ENCODE results near the gene KDM4B. TPM values are rescaled to one million over a fixed set of nuclear protein-coding genes. Genes with fewer than 3 reads are reported as not detected.
A peak's percentile ranks its signal among the peaks of the same experiment; 100 is the strongest.

The KDM4B gene
- total and polyA plus RNA-seq, 10 of the 15 experiments (the other 5 are each of a cell fraction or from before 2014, with no cell fraction given) = 0.47 to 49.6 (median 16.2) TPM

- H4K20me1 ChIP-seq (ENCODE audit: control insufficient read depth, insufficient read depth) = peaks cover 7% of the 10 kb centered on the region
- peak overlapping the region; percentile 95 for H3K4me3 ChIP-seq
- no peak overlapping the region for H2AFZ ChIP-seq (ENCODE audit: control insufficient read depth, low read depth, low read length)
- intact Hi-C loops (cut with micrococcal nuclease; ENCODE audit: unreplicated experiment) (loop anchor here (2.0 kb wide), 1 partner anchor 60 kb away; no protein-coding TSS in a partner anchor), in situ Hi-C loops (cut with MboI) (no loop called here)
- ChIA-PET CTCF (interaction anchor here (0.7 to 2.6 kb wide), 8 partner anchors 10 to 161 kb away, joined by 3 to 15 read pairs (median 4); partner anchors contain the start of gene PLIN3), SMC1A (ENCODE audit: uncharacterized antibody, unreplicated experiment) (interaction anchor here (0.9 to 1.0 kb wide), 2 partner anchors 9 to 61 kb away, joined by 3 to 4 read pairs; no protein-coding TSS in a partner anchor), RAD21 (ENCODE audit: unreplicated experiment) (interaction anchor here (0.6 to 2.1 kb wide), 5 partner anchors 59 to 964 kb away, joined by 4 to 7 read pairs (median 4); no protein-coding TSS in a partner anchor), POLR2A (interaction anchor here (0.6 kb wide), 1 partner anchor 117 kb away, joined by 4 read pairs; no protein-coding TSS in a partner anchor)
- FAIRE-seq = no peak
- H3K27me3 ChIP-seq (replicated peaks in 1 of 2; ENCODE audit: control insufficient read depth in 2 of 2, insufficient read depth in 2 of 2, low read length in 1 of 2) = no peaks in the 10 kb centered on the region
- BruUV-seq (replicated peaks) = no TSS peak
- peaks cover 12% of the 10 kb centered on the region for H3K4me1 ChIP-seq (ENCODE audit: control insufficient read depth, insufficient read depth, low read length)
- 39% methylated on average over 31 of the region's 31 CpGs for WGBS (ENCODE audit: insufficient coverage, insufficient replicate concordance, low lambda C conversion rate, missing lambda C conversion rate)
- peak overlapping the region; percentile 91 for H3K4me2 ChIP-seq (ENCODE audit: control insufficient read depth, insufficient read depth)
- H3K36me3 ChIP-seq (ENCODE audit: control insufficient read depth in 2 of 2, insufficient read depth in 2 of 2, low read length in 1 of 2) = peaks cover 0 to 2% of the 10 kb centered on the region in 2 experiments; a peak in 1 of 4 replicates
- peak overlapping the region; percentile 75 for H3K9ac ChIP-seq (ENCODE audit: control insufficient read depth, insufficient read depth, low read length)
- TF ChIP-seq POLR2A (IDR thresholded peaks at IDR 0.05; ENCODE audit: low read depth, low read length) (no peak), BHLHE40 (IDR thresholded peaks at IDR 0.05; ENCODE audit: borderline replicate concordance in 1 of 2, low read depth in 2 of 2, low read length in 1 of 2) (peak in 1 of 2 experiments; percentile 37; a peak in 2 of 4 replicates)
- no peak for DNase-seq (ENCODE audit: low read depth, low spot score)
- peak; percentile 0 for ATAC-seq
- peaks cover 55% of the 10 kb centered on the region for H3K79me2 ChIP-seq (ENCODE audit: control insufficient read depth, insufficient read depth, low read length)
- peak overlapping the region; percentile 28; the same call in 1 of the 2 replicates for H3K27ac ChIP-seq (ENCODE audit: control insufficient read depth, insufficient read depth)
- H3K9me3 ChIP-seq (replicated peaks; ENCODE audit: control insufficient read depth, insufficient read depth, low read length) = no peaks in the 10 kb centered on the region
Observed at GRCh38 chr19:4970558-4971423, 1.9 kb downstream of the KDM4B start.

GRCh38 chr19:4971424-4971793 is 2.5 kb downstream of the KDM4B start:
- Histone ChIP-seq H3K27ac (ENCODE audit: control insufficient read depth, insufficient read depth) (no peak overlapping the region), H4K20me1 (ENCODE audit: control insufficient read depth, insufficient read depth) (peaks cover 10% of the 10 kb centered on the region), H3K9me3 (replicated peaks; ENCODE audit: control insufficient read depth, insufficient read depth, low read length) (no peaks in the 10 kb centered on the region), H3K36me3 (ENCODE audit: control insufficient read depth in 2 of 2, insufficient read depth in 2 of 2, low read length in 1 of 2) (peaks cover 0 to 2% of the 10 kb centered on the region in 2 experiments; a peak in 1 of 4 replicates), H3K9ac (ENCODE audit: control insufficient read depth, insufficient read depth, low read length) (peak overlapping the region; percentile 75; the same call in 1 of the 2 replicates), H3K79me2 (ENCODE audit: control insufficient read depth, insufficient read depth, low read length) (peaks cover 58% of the 10 kb centered on the region), H3K4me3 (peak overlapping the region; percentile 95), H2AFZ (ENCODE audit: control insufficient read depth, low read depth, low read length) (no peak overlapping the region), H3K27me3 (replicated peaks in 1 of 2; ENCODE audit: control insufficient read depth in 2 of 2, insufficient read depth in 2 of 2, low read length in 1 of 2) (no peaks in the 10 kb centered on the region), H3K4me2 (ENCODE audit: control insufficient read depth, insufficient read depth) (peak overlapping the region; percentile 91), H3K4me1 (ENCODE audit: control insufficient read depth, insufficient read depth, low read length) (peaks cover 12% of the 10 kb centered on the region)
- RAD21 ChIA-PET (ENCODE audit: unreplicated experiment) = interaction anchor here (0.7 to 2.1 kb wide), 3 partner anchors 60 to 162 kb away, joined by 4 to 7 read pairs (median 5); no protein-coding TSS in a partner anchor
- no peak for DNase-seq (ENCODE audit: low read depth, low spot score)
- 40% methylated on average over 10 of the region's 10 CpGs for WGBS (ENCODE audit: insufficient coverage, insufficient replicate concordance, low lambda C conversion rate, missing lambda C conversion rate)
- no peak for FAIRE-seq
- intact Hi-C loops (cut with micrococcal nuclease; ENCODE audit: unreplicated experiment) (loop anchor here (2.0 kb wide), 1 partner anchor 59 kb away; no protein-coding TSS in a partner anchor), in situ Hi-C loops (cut with MboI) (no loop called here)
- peak; percentile 21 for ATAC-seq
- no TSS peak for BruUV-seq (replicated peaks)
- POLR2A ChIA-PET = interaction anchor here (0.5 kb wide), 1 partner anchor 1490 kb away, joined by 5 read pairs; no protein-coding TSS in a partner anchor
- SMC1A ChIA-PET (ENCODE audit: uncharacterized antibody, unreplicated experiment) = interaction anchor here (0.9 to 1.0 kb wide), 2 partner anchors 9 to 60 kb away, joined by 3 to 4 read pairs; no protein-coding TSS in a partner anchor
- CTCF ChIA-PET = interaction anchor here (0.7 to 2.6 kb wide), 5 partner anchors 9 to 162 kb away, joined by 3 to 15 read pairs (median 5); partner anchors contain the start of gene PLIN3
- TF ChIP-seq NFYB (IDR thresholded peaks at IDR 0.05; ENCODE audit: insufficient read depth, low read depth, low read length) (no peak), HDGF (IDR thresholded peaks at IDR 0.05) (peak; percentile 68; the same call in 1 of the 2 replicates), RB1 (IDR thresholded peaks at IDR 0.05; ENCODE audit: borderline replicate concordance) (no peak), SIN3A (IDR thresholded peaks at IDR 0.05; ENCODE audit: low read depth, low read length) (no peak), ETV6 (conservative IDR thresholded peaks at IDR 0.05 in 1 of 2, IDR thresholded peaks at IDR 0.05 in 1 of 2; ENCODE audit: borderline replicate concordance in 1 of 2, low read depth in 1 of 2) (no peak), ZNF592 (IDR thresholded peaks at IDR 0.05) (no peak)

Data from GM12878 (cell line).